Activated CD8-positive, alpha-beta memory T cell treated with anti-CD3 and anti-CD28 coated beads, Interleukin-2, amount 50 U/mL, for 48 hours (primary cell): ENCODE measurements around the gene TFEC.

Experiments used
- DNase-seq: peaks from one replicate; pipeline ENCODE4 v3.0.0-alpha.2; 2020

Gene TFEC

DNA sequence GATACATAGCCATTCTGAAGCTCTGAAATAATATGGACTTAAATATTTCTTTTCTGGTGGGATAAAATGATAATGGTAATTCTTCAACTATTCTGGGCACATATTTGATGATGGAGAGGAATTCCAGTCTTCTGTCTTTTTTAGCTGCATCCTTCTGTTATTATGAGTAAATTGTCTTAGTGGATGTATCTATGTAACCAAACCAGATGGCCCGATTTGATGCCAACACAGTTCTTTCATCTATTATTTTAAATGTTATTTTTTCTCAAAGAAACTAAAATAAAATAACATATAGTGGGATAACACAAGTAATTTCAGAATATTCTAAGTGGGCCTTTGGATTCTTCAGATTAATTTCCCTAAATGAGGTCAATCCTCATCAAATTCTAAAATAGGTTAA, 110.2 kb downstream of the TFEC start:
- no peak for DNase-seq

DNA sequence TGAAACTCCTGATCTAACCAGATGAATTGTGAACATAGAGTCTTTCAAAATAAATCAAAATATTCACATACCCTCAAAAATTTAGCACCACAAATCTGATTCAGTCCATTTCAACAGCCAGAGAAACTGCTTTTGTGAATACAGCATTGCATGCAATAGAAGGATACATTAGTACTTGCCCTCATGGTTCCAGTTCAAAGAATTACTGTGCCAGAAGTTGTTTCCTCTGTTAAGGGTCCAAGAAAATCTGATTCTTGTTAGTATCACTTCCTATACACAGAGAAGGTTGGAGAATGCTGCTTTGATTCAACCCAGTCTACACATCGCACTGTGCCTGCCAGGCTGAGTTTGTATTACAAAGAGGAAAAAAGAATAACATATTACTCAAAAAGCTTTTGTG, 115.6 kb downstream of the TFEC start:
- no peak for DNase-seq

DNA sequence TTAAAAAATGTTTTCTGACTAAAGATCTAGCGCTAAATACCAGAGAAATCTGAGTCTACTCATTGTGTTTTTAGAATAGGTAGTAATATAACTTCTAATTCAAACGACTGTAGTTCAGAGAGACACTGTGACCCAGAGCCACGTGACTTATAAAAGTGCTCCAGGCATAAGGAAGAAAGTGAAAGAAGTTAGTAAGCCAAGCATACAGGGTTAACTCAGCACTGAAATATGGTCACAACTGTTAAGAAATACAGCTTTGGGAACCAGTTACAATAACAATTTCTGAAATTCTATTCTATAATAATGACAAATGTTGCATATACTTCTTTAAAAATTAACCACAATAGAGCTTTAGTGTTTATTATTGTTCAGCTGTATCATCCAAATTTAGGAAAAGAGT, 119.1 kb downstream of the TFEC start:
- no peak for DNase-seq

DNA sequence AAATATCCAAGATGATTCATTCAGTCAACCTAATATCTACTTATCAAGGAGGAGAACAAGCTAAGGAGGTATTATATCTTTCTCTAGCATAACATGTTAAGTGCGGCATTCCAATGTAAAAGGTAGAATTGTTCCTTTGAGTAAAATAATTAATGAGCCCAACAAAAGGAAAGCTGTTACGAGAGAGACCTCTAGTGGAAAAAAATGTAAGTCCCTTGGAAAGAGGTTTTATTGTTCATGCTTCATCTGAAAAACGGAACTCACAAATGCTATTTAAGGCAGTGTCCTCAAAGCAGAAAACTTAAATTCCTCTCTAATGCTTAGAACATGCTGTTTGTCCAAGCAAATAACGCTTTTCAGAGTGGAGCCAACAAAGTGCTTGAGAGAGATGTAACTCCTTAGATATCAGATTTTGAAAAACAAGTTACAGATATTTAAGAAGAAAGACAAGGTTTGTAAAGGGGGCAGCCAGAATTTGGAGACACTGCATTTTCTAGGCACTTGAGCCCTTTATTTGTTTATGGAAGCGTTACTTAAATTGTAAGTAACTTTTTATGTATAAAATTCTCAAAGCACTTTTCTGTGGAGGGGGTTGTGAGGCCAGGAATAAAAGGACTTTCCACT, 119.9 kb downstream of the TFEC start:
- no peak for DNase-seq

DNA sequence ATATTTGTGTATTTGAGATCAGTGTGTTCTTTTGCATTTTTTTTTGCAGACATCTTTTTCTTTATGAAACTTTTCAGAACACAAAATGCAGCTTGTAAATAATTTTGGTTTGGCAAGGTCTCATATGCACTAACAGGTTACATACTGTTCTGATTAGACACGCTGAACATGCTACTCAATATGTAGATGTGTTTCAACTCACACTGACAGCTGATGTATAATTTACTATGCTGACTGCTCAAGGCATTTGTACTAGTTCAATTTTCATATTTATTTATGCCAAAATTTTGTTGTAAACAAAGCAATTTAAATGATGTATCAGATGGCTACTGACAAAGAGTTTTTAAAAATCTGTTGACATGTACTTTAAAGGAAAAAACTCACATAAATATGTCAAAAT, 123.8 kb downstream of the TFEC start:
- no peak for DNase-seq

DNA sequence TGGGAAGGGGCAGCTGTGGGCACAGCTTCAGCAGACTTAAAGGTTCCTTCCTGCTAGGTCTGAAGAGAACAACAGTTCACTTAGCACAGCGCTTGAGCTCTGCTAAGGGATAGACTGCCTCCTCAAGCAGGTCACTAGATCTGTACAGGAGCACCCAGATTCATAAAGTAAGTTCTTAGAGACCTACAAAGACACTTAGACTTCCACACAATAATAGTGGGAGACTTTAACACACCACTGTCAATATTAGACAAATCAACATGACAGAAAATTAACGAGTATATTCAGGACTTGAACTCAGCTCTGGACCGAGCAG, 140.9 kb downstream of the TFEC start:
- no peak for DNase-seq

DNA sequence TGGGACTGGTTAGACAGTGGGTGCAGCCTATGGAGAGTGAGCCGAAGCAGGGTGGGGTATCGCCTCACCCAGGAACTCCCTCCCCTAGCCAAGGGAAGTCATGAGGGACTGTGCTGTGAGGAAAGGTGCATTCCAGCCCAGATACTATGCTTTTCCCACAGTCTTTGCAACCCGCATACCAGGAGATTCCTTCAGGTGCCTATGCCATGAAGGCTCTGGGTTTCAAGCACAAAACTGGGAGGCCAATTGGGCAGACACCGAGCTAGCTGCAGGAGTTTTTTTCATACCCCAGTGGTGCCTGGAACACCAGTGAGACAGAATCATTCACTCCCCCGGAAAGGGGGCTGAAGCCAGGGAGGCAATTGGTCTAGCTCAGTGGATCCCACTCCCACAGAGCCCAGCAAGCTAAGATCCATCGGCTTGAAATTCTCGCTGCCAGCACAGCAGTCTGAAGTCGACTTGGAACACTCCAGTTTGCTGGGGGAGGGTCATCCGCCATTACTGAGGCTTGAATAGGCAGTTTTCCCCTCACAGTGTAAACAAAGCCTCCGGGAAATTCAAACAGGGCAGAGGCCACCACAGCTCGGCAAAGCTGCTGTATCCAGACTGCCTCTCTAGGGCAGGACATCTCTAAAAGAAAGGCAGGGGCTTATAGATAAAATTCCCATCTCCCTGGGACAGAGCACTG, 141.4 kb downstream of the TFEC start:
- no peak for DNase-seq

DNA sequence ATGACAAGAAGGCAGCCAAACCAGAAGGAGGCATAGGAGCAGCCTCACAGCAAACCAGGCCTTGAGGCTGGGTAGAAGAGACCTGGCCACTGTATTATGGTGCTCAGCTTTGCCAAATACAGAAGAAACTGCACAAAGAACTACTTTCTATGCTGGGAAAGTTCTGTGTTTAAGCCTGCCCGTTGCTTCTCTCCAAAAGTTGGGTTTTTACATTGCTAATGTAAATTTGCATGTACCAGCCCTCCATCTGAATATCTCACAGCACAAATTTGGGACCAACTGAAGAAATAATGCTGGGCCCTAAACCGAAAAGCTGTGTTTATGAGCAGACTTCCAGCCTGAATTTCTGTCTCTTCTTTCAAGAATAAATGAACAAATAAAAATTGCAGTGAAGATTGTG, 145.0 kb downstream of the TFEC start:
- no peak for DNase-seq
